ENCODE data around the gene TM9SF4.

Gene TM9SF4

DNA sequence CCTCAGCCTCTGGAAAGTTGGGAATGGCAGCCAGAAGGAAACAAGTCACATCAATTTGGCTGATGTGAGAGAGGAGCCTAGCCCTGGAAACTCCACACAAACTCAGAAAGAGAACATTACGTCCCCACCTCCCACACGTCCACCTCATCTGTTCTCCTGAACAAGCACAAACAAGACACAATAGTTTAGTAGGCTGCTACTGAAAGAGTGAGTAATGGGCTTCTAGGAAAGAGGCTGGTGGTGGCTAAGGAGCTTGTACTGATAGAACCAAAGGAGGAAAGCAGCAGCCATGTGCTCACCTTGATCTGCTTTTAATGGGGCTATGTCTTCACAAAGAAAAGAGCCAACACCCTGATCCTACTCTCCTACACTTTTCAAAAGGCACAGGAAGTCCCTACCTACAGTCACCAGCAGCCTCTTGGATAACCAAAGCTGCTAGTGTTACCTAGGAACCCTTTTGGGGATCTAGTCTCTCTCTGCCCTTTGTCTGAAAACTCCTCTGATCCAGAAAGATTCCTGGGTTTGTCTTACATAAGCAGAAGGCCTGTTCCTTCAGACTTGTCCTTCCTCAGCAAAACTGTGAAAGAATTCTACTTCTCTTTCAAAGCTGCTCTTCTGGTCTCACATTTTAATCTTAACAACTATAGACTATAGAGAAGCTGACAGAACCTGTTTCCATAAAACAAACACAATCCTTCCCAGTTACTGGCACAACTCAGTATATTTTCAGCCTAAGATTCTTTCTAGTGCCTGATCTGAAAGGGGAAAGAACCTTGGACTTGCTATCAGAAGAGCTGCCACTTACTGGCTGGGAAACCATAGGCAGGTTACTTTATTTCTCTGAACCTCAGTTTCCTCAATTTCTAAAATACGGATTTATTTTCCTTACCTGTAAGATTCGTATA is 94.9 kb downstream of the TM9SF4 start:
- WGBS (ENCODE audit: insufficient coverage), result 80% methylated on average over 4 of the region's 4 CpGs
- Histone ChIP-seq H3K4me1 (ENCODE audit: control extremely low read depth in 1 of 4, control insufficient read depth in 4 of 4, insufficient read depth in 4 of 4, low read length in 3 of 4) (peaks cover 19 to 52% (median 41%) of the 10 kb centered on the region in 4 experiments), H3K9me3 (ENCODE audit: control extremely low read depth in 1 of 5, control insufficient read depth in 4 of 5, insufficient read depth in 2 of 5, low read depth in 1 of 5, low read length in 4 of 5) (no peaks in the 10 kb centered on the region), H3K27ac (ENCODE audit: insufficient read depth in 1 of 2, low read depth in 1 of 2, low read length in 2 of 2, poor library complexity in 1 of 2, severe bottlenecking in 2 of 2) (peak overlapping the region; percentile 19 to 94), H3K4me3 (ENCODE audit: control insufficient read depth in 1 of 7, extremely low read depth in 1 of 7, insufficient read depth in 4 of 7, low read depth in 2 of 7, low read length in 6 of 7) (peak overlapping the region in 1 of 7 experiments; percentile 11), H3K36me3 (ENCODE audit: control insufficient read depth in 4 of 4, insufficient read depth in 4 of 4, low read length in 3 of 4) (peaks cover 2 to 42% (median 22%) of the 10 kb centered on the region in 4 experiments), H3K27me3 (replicated peaks in 2 of 5; ENCODE audit: control insufficient read depth in 4 of 5, insufficient read depth in 5 of 5, low read length in 4 of 5) (no peaks in the 10 kb centered on the region)
- DNase-seq, result no peak
- ChIA-PET CTCF (interaction anchor here (1.1 to 1.7 kb wide), 2 partner anchors 11 to 17 kb away, joined by 3 to 4 read pairs; no protein-coding TSS in a partner anchor), POLR2A (no interaction called here)

DNA sequence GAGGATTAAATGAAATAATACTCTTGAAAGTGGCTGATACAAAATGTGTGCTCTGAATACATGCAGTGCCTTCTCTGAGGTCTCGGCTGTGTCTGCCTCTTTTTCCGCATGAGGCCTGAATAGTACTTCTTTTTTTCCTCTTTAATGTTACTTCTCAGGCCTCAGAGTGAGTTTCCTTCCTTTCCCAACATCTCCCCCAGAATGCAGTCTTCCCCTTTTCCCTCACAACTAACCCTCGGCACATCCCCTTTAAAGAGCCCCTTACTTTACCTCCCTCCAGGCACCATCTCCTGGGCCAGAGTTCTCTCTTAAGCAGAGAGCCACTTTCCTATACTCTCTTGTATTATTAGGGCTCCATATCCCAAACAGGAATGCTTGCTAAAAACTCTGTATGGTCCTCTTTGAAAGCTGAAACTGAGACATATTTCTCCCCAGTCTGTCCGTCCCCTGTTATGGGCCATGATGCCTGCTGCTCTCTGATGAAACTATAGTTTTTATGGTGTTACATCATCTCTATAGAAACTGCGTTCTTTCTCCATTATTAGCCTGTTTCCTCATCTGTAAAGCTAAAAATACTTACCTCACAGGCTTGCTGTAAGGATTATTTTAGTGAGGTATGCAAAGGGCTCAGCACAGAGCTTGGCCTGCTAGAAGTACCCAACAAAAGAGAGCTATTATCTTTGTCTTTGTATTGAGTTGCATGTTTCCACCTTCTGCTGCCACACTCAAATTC is 95.8 kb downstream of the TM9SF4 start:
- peaks cover 19 to 52% (median 41%) of the 10 kb centered on the region in 4 experiments for H3K4me1 ChIP-seq (ENCODE audit: control extremely low read depth in 1 of 4, control insufficient read depth in 4 of 4, insufficient read depth in 4 of 4, low read length in 3 of 4)
- H3K4me3 ChIP-seq (ENCODE audit: control insufficient read depth in 1 of 7, extremely low read depth in 1 of 7, insufficient read depth in 4 of 7, low read depth in 2 of 7, low read length in 6 of 7), result peak overlapping the region in 3 of 7 experiments; percentile 8 to 100 (median 98)
- CTCF ChIA-PET, result interaction anchor here (0.6 to 1.7 kb wide), 3 partner anchors 12 to 436 kb away, joined by 3 to 4 read pairs (median 3); no protein-coding TSS in a partner anchor
- WGBS (ENCODE audit: insufficient coverage), result 19% methylated on average over 3 of the region's 5 CpGs
- DNase-seq, result peak in 2 of 3 donors; percentile 8 to 9
- peak overlapping the region; percentile 19 to 94 for H3K27ac ChIP-seq (ENCODE audit: insufficient read depth in 1 of 2, low read depth in 1 of 2, low read length in 2 of 2, poor library complexity in 1 of 2, severe bottlenecking in 2 of 2)
- no peaks in the 10 kb centered on the region for H3K9me3 ChIP-seq (ENCODE audit: control extremely low read depth in 1 of 5, control insufficient read depth in 4 of 5, insufficient read depth in 2 of 5, low read depth in 1 of 5, low read length in 4 of 5)
- POLR2A ChIA-PET, result no interaction called here
- H3K27me3 ChIP-seq (replicated peaks in 2 of 5; ENCODE audit: control insufficient read depth in 4 of 5, insufficient read depth in 5 of 5, low read length in 4 of 5), result no peaks in the 10 kb centered on the region
- peaks cover 0 to 43% (median 19%) of the 10 kb centered on the region in 4 experiments for H3K36me3 ChIP-seq (ENCODE audit: control insufficient read depth in 4 of 4, insufficient read depth in 4 of 4, low read length in 3 of 4)

DNA sequence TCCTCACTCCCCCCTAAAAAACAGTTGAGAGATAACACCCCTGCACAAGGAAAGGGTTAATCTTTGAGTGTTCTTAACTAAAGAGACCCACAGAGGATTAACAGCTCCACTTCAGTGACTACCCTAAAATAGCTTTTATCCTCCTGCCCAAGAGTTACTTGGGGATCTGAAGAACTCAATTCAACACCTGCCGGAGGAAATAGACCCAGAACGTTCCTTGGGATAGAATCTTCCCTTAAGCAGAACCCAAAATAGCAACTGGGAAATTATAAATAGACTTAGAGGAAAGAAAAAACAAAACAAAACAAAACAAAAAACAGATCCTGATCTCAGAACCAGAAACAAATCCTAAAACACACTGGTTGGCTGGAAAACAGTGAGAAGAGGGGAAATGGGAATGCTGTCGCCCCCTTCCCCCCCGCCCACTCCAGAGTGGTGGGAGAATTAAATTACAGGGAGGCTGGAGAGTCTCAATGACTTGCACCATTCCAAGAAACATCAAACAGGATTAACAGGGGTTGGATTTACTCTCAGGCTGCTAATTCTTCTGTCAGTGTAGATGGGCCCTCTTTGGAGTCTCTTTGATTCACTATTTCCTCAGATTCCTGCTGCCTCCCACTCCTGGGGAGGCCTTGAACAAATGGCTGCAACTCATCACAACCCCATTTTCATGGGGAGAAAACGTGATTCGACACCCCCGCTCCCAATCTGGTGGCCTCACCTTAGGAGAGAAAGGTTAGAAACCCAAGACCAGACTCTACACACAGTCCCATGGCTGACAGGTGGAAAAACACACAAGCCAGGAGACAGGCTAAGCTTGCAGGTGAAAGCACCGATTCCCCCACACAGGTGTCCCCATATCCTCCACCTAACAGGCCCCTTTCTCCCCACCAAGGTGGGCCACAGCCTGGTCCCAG is 96.6 kb downstream of the TM9SF4 start:
- Histone ChIP-seq H3K9me3 (ENCODE audit: control extremely low read depth in 1 of 5, control insufficient read depth in 4 of 5, insufficient read depth in 2 of 5, low read depth in 1 of 5, low read length in 4 of 5) (no peaks in the 10 kb centered on the region), H3K27ac (ENCODE audit: insufficient read depth in 1 of 2, low read depth in 1 of 2, low read length in 2 of 2, poor library complexity in 1 of 2, severe bottlenecking in 2 of 2) (peak overlapping the region; percentile 87 to 94), H3K4me3 (ENCODE audit: control insufficient read depth in 1 of 7, extremely low read depth in 1 of 7, insufficient read depth in 4 of 7, low read depth in 2 of 7, low read length in 6 of 7) (peak overlapping the region in 6 of 7 experiments; percentile 71 to 100 (median 96)), H3K27me3 (replicated peaks in 2 of 5; ENCODE audit: control insufficient read depth in 4 of 5, insufficient read depth in 5 of 5, low read length in 4 of 5) (no peaks in the 10 kb centered on the region), H3K36me3 (ENCODE audit: control insufficient read depth in 4 of 4, insufficient read depth in 4 of 4, low read length in 3 of 4) (peaks cover 0 to 47% (median 20%) of the 10 kb centered on the region in 4 experiments), H3K4me1 (ENCODE audit: control extremely low read depth in 1 of 4, control insufficient read depth in 4 of 4, insufficient read depth in 4 of 4, low read length in 3 of 4) (peaks cover 19 to 52% (median 41%) of the 10 kb centered on the region in 4 experiments)
- whole genome bisulfite sequencing (ENCODE audit: insufficient coverage), result no CpG with 5 or more reads among the region's 8 CpGs
- POLR2A ChIA-PET, result no interaction called here
- CTCF ChIA-PET, result interaction anchor here (0.6 kb wide), 1 partner anchor 435 kb away, joined by 3 read pairs; no protein-coding TSS in a partner anchor
- no peak for DNase-seq

DNA sequence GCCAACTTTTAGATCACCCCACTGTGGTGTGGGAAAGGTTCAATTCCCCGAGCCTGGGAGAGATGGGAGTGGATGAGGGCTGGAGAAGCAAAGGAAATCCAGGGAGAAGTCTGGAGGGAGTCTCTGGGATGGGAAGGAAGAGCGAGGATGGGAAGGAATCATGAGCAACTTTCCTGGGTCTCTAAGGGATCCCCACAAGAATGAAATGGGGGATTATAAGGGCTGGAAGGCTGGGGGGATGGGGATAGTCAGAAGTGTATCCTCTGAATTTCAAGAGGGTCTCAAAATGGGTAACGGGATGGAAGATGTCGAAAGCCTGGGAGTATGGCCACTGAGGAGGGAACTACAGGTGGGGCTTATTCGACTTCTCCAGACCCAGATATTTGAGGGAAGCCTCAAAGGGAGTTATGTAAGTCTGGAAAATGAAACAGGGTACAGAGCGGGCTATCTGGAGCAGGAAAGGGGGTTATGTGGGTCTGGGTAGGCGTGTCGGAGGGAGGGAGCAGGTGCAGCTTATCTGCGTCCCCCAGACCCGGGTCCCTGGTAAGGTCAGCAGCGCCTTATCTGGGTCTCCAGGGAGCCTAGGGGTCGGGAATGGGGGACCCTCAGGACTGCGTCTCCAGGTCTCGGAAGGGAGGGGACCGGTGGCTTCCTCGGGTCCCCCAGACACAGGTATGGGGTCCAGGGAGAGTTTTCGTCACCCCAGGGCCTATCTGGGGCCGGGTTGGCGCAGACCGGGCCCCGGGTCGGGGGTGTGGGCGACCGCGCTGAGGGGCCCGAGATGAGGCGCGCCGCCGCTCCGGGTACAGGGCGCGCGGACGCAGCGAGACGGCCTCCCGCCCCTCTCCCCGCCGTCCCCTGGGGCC is 97.5 kb downstream of the TM9SF4 start:
- POLR2A ChIA-PET, result no interaction called here

DNA sequence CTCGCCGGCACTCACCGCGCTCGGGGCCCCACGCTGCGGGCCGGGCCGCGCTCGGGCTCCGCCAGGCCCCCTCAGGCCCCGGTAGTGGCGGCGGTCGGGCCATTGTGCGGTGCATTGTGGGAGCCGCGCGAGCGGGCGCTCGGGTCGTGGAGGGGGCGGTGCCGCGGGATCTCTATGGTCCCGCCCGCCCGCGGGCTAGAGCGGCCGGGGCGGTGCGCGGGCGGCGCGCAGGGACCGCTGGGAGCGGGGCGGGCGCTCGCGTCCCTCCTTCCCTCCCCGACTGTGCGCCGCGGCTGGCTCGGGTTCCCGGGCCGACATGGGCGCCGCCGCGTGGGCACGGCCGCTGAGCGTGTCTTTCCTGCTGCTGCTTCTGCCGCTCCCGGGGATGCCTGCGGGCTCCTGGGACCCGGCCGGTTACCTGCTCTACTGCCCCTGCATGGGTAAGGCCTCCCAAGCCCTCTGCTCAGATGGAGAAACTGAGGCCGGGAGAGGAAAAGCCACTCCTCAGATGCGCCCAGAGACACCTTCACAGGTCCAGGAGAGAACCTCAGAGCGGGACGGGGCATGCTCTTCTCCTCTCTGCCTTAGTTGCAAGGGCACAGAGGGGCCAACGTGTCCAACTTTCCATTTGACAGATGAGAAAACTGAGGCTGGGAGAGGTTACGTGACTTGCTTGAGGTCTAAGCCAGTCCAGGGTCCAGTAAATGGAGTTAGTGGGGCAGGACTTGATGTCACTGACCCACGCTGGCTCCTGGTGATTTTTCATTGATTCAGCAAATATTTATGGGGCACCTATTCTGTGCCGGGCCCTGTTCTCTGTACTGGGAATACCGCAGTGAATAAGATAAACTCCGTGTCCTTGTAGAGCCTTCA is 98.3 kb downstream of the TM9SF4 start, which contains the start of the genes PLAGL2 and POFUT1:
Gene PLAGL2, minus strand, starts transcription at position 118 of the 873 bp plus-strand sequence. CDS start 5,565 bp downstream, outside the sequence.
Gene POFUT1, plus strand, starts transcription at position 255 of the 873 bp plus-strand sequence. Its CDS starts 62 bp downstream, at position 317.
- DNase-seq, result peak; percentile 88 to 92 (median 90)
- Histone ChIP-seq H3K36me3 (ENCODE audit: control insufficient read depth in 4 of 4, insufficient read depth in 4 of 4, low read length in 3 of 4) (peaks cover 3 to 42% (median 18%) of the 10 kb centered on the region in 4 experiments), H3K27me3 (replicated peaks in 2 of 5; ENCODE audit: control insufficient read depth in 4 of 5, insufficient read depth in 5 of 5, low read length in 4 of 5) (no peaks in the 10 kb centered on the region), H3K4me1 (ENCODE audit: control extremely low read depth in 1 of 4, control insufficient read depth in 4 of 4, insufficient read depth in 4 of 4, low read length in 3 of 4) (peaks cover 19 to 50% (median 41%) of the 10 kb centered on the region in 4 experiments), H3K27ac (ENCODE audit: insufficient read depth in 1 of 2, low read depth in 1 of 2, low read length in 2 of 2, poor library complexity in 1 of 2, severe bottlenecking in 2 of 2) (peak within 1 kb of the TSS; percentile 87 to 94), H3K9me3 (ENCODE audit: control extremely low read depth in 1 of 5, control insufficient read depth in 4 of 5, insufficient read depth in 2 of 5, low read depth in 1 of 5, low read length in 4 of 5) (no peaks in the 10 kb centered on the region), H3K4me3 (ENCODE audit: control insufficient read depth in 1 of 7, extremely low read depth in 1 of 7, insufficient read depth in 4 of 7, low read depth in 2 of 7, low read length in 6 of 7) (peak within 1 kb of the TSS; percentile 71 to 100 (median 95))
- WGBS (ENCODE audit: insufficient coverage), result under 1% methylated on average over 62 of the region's 74 CpGs
- CTCF ChIA-PET, result interaction anchor here (2.0 kb wide), 1 partner anchor 10 kb away, joined by 5 read pairs; no protein-coding TSS in a partner anchor
- POLR2A ChIA-PET, result no interaction called here

More for the DNA sequence above, 97.5 kb downstream of the TM9SF4 start:
- H3K27ac ChIP-seq (ENCODE audit: insufficient read depth in 1 of 2, low read depth in 1 of 2, low read length in 2 of 2, poor library complexity in 1 of 2, severe bottlenecking in 2 of 2), result peak overlapping the region; percentile 87 to 94
- peaks cover 19 to 52% (median 41%) of the 10 kb centered on the region in 4 experiments for H3K4me1 ChIP-seq (ENCODE audit: control extremely low read depth in 1 of 4, control insufficient read depth in 4 of 4, insufficient read depth in 4 of 4, low read length in 3 of 4)
- WGBS (ENCODE audit: insufficient coverage), result 6% methylated on average over 37 of the region's 40 CpGs
- H3K4me3 ChIP-seq (ENCODE audit: control insufficient read depth in 1 of 7, extremely low read depth in 1 of 7, insufficient read depth in 4 of 7, low read depth in 2 of 7, low read length in 6 of 7), result peak overlapping the region; percentile 71 to 100 (median 95)
- no peaks in the 10 kb centered on the region for H3K27me3 ChIP-seq (replicated peaks in 2 of 5; ENCODE audit: control insufficient read depth in 4 of 5, insufficient read depth in 5 of 5, low read length in 4 of 5)
- no peaks in the 10 kb centered on the region for H3K9me3 ChIP-seq (ENCODE audit: control extremely low read depth in 1 of 5, control insufficient read depth in 4 of 5, insufficient read depth in 2 of 5, low read depth in 1 of 5, low read length in 4 of 5)
- peaks cover 3 to 45% (median 17%) of the 10 kb centered on the region in 4 experiments for H3K36me3 ChIP-seq (ENCODE audit: control insufficient read depth in 4 of 4, insufficient read depth in 4 of 4, low read length in 3 of 4)
- DNase-seq, result peak; percentile 52 to 81 (median 68)
- CTCF ChIA-PET, result no interaction called here

All from common myeloid progenitor, CD34-positive (primary cell).